ENCODE data around the gene CACNA2D1.

CACNA2D1 gene

DNA sequence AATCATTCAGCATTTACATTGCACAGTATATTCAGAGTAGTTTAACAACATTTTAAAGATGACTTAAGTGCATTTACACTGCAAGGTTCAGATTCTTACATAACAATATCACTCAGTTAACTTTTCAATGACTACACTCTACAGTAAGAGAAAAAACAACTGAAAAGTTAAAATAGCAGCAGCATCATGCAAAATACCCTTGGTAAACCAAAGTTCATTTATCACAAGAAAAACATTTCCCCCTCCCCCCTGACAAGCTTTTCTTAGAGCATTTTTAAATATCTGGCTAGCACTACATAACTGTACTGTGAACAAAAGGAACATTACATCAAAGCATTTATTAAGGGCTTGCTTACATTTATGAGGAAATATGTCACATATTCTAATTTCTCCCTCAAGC lies 494.3 kb downstream of the CACNA2D1 start:
- H3K4me1 ChIP-seq: no peaks in the 10 kb centered on the region; the same call in 1 of the 2 replicates
- TF ChIP-seq, protein P1, sequence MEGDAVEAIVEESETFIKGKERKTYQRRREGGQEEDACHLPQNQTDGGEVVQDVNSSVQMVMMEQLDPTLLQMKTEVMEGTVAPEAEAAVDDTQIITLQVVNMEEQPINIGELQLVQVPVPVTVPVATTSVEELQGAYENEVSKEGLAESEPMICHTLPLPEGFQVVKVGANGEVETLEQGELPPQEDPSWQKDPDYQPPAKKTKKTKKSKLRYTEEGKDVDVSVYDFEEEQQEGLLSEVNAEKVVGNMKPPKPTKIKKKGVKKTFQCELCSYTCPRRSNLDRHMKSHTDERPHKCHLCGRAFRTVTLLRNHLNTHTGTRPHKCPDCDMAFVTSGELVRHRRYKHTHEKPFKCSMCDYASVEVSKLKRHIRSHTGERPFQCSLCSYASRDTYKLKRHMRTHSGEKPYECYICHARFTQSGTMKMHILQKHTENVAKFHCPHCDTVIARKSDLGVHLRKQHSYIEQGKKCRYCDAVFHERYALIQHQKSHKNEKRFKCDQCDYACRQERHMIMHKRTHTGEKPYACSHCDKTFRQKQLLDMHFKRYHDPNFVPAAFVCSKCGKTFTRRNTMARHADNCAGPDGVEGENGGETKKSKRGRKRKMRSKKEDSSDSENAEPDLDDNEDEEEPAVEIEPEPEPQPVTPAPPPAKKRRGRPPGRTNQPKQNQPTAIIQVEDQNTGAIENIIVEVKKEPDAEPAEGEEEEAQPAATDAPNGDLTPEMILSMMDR (IDR thresholded peaks at IDR 0.05; ENCODE audit: low read depth, low read length): no peak
- no peak overlapping the region for H3K4me3 ChIP-seq (ENCODE audit: low read depth, low read length)
- no peaks in the 10 kb centered on the region; the same call in none of the 2 replicates for H3K36me3 ChIP-seq
- H3K27me3 ChIP-seq: no peaks in the 10 kb centered on the region
- no peak for DNase-seq
- H3K9me3 ChIP-seq: no peaks in the 10 kb centered on the region

DNA sequence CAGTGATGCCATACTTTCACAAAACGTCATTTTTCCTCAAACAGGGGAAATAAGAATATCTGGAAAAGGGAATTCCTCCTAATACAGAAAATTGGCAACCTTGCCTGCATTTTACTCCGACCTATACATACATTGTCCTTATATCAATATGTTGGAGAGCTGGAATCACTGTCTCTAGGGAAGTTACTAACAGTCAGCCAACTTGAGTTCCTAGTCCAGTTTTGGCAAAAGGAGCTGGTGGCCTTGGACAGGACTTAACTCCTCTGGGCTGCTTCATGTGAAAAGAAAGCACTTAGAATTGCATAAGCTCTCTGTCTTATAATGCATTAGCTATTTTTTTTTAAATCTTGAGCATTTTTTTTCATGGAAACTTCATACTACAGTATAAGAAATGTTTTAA lies 499.5 kb downstream of the CACNA2D1 start:
- DNase-seq: no peak
- no peak overlapping the region for H3K4me3 ChIP-seq (ENCODE audit: low read depth, low read length)
- TF ChIP-seq, protein P1 (IDR thresholded peaks at IDR 0.05; ENCODE audit: low read depth, low read length): no peak

DNA sequence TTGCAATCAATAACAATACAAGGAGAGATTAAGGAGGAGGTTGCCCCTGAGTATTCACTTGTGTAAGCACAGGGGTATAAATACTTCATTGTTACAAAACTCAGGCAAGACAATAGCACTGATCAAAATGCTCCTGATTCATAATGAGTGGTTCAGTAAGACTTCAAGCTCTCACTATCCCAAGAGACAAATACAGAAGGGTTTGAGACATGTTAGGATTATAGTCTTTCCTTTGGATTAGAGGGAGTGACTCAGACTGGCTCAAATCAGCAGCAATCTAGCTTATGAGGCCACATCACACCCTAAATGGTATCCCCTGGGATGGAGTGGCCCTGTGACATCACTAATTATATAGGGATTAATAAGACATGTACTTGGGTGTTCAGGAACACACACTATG lies 506.5 kb downstream of the CACNA2D1 start:
- H3K36me3 ChIP-seq: no peaks in the 10 kb centered on the region

More for the DNA sequence above, 499.5 kb downstream of the CACNA2D1 start:
- Histone ChIP-seq H3K36me3 (no peaks in the 10 kb centered on the region), H3K4me1 (peaks cover 4% of the 10 kb centered on the region), H3K27me3 (no peaks in the 10 kb centered on the region), H3K9me3 (no peaks in the 10 kb centered on the region; the same call in 1 of the 2 replicates)

DNA sequence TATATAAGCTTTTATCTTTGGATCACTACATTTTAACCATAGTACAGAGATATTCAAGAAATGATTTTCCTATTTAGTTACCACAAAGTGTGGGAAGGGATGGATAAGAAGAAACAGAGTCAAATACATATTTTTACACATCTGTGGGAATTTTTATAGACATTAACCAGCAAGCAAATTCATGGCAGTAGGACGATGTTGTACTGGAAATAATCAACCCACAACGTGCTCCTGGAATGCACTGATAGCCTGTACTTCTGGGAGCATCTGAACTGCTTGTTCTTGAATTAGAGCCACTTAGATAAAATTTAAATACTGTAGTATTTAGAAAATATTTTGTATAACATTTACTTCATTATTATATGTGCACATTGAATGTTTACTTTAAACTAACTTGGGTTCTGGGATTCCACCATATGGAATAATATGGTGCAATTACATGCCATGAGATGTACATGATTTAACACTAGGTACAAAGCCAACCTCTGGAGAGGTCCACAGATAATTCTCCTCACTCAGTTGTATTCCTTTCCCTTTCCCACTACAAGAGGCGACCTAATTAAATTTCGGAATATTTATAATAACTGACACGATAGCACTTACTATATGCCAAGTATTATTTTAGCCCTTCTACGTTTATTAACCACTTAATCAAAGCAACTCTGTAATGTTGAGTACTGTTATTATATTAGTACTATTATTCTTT lies 508.8 kb downstream of the CACNA2D1 start:
- TF ChIP-seq, protein P1 (IDR thresholded peaks at IDR 0.05; ENCODE audit: low read depth, low read length): no peak
- DNase-seq: no peak
- no peaks in the 10 kb centered on the region; the same call in 1 of the 2 replicates for H3K4me1 ChIP-seq

More for the DNA sequence above, 506.5 kb downstream of the CACNA2D1 start:
- no peak for DNase-seq
- Histone ChIP-seq H3K4me3 (ENCODE audit: low read depth, low read length) (no peak overlapping the region), H3K9me3 (no peaks in the 10 kb centered on the region), H3K27me3 (no peaks in the 10 kb centered on the region), H3K4me1 (no peaks in the 10 kb centered on the region)
- TF ChIP-seq, protein P1 (IDR thresholded peaks at IDR 0.05; ENCODE audit: low read depth, low read length): no peak

DNA sequence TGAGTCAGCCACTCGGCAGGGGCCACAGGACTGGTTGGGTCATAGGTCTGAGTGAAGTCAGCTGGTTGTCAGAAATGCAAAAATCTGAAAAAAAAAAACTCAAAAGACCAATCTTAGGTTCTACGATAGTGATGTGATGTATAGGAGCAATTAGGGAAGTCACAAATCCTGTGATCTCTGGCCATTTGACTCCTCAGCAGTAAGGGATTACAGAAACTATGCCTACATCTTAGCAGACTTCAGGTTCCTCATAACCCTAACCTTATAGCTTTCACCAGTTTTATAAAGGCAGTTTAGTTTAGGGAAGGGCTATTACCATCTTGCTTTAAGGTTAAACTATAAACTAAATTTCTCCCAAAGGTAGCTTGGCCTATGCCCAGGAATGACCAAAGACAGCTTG lies 510.6 kb downstream of the CACNA2D1 start:
- TF ChIP-seq, protein P1 (IDR thresholded peaks at IDR 0.05; ENCODE audit: low read depth, low read length): no peak
- no peaks in the 10 kb centered on the region; the same call in 1 of the 2 replicates for H3K4me1 ChIP-seq
- H3K36me3 ChIP-seq: no peaks in the 10 kb centered on the region
- DNase-seq: no peak
- no peaks in the 10 kb centered on the region for H3K9me3 ChIP-seq
- H3K27me3 ChIP-seq: no peaks in the 10 kb centered on the region
- H3K4me3 ChIP-seq (ENCODE audit: low read depth, low read length): no peak overlapping the region

More for the DNA sequence above, 508.8 kb downstream of the CACNA2D1 start:
- Histone ChIP-seq H3K4me3 (ENCODE audit: low read depth, low read length) (no peak overlapping the region), H3K27me3 (no peaks in the 10 kb centered on the region), H3K9me3 (no peaks in the 10 kb centered on the region), H3K36me3 (no peaks in the 10 kb centered on the region)

DNA sequence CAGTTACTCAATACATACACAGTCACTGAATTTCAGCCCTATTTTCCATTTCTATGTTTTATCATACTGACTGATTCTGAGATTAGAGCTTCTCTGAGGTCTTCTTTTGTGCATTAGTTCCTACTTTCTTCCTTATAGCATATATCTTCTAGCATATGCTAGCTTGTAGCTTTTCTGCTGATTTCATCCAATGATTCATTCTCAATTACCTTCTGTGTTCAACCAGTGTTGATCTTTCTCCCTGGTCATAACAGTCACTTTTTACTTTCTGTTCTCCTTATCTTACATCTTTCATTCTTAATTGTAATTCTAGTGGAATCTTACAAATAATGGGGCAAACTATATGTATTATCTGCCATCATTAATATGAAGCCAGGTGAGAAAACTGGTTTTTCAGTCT lies 514.2 kb downstream of the CACNA2D1 start:
- DNase-seq: no peak
- peaks cover 11% of the 10 kb centered on the region for H3K4me1 ChIP-seq
- TF ChIP-seq, protein P1 (IDR thresholded peaks at IDR 0.05; ENCODE audit: low read depth, low read length): no peak
- no peak overlapping the region for H3K4me3 ChIP-seq (ENCODE audit: low read depth, low read length)
- no peaks in the 10 kb centered on the region for H3K9me3 ChIP-seq
- no peaks in the 10 kb centered on the region for H3K27me3 ChIP-seq
- H3K36me3 ChIP-seq: no peaks in the 10 kb centered on the region
